Neural cell (in vitro differentiated cells): Measurements from ENCODE around the gene IQCK. TPM values are rescaled to one million over a fixed set of nuclear protein-coding genes. Genes with fewer than 3 reads are reported as not detected.

Source experiments
- H2AFZ ChIP-seq: fragments of 200-600, 300-800 bp; sonication (generic), shearing (Covaris generic); 2 replicates; pipeline ENCODE4 v1.6.0; 2014; ENCODE audit warnings: low read depth, mild to moderate bottlenecking, antibody characterized with exemption, low read length, moderate library complexity
- H3F3A ChIP-seq: fragments of 200-600 bp; shearing (Covaris generic); 2 replicates; pipeline ENCODE4 v1.6.1; 2016; ENCODE audit warnings: mild to moderate bottlenecking, moderate library complexity, mixed read lengths, antibody characterized with exemption, low read length; ENCODE audit not compliant: insufficient read depth, poor library complexity, severe bottlenecking
- H3K27ac ChIP-seq: fragments of 200-600, 300-800 bp; sonication (generic), shearing (Covaris generic); 2 replicates; pipeline ENCODE4 v1.5.1; 2014; ENCODE audit warnings: mild to moderate bottlenecking, low read length, moderate library complexity
- H3K27me3 ChIP-seq: fragments of 300-800, 200-600 bp; sonication (generic), shearing (Covaris generic); 2 replicates; pipeline ENCODE4 v1.6.0; 2014; ENCODE audit warnings: mild to moderate bottlenecking, low read depth, low read length, moderate library complexity; ENCODE audit not compliant: insufficient read depth
- H3K36me3 ChIP-seq: fragments of 300-800, 200-600 bp; sonication (generic), shearing (Covaris generic); 2 replicates; pipeline ENCODE4 v1.5.1; 2014; ENCODE audit warnings: mild to moderate bottlenecking, antibody characterized with exemption, low read length, moderate library complexity; ENCODE audit not compliant: insufficient read depth
- H3K4me2 ChIP-seq: fragments of 300-800, 200-600 bp; sonication (generic), shearing (Covaris generic); 2 replicates; pipeline ENCODE4 v1.6.0; 2014; ENCODE audit warnings: mild to moderate bottlenecking, low read length
- H3K4me3 ChIP-seq: fragments of 300-800, 200-600 bp; sonication (generic), shearing (Covaris generic); 2 replicates; pipeline ENCODE4 v1.5.1; 2014; ENCODE audit warnings: mild to moderate bottlenecking, low read length, moderate library complexity
- H3K79me2 ChIP-seq: fragments of 200-600 bp; shearing (Covaris generic); replicated peaks from 2 replicates; pipeline ENCODE4 v1.6.0; 2014; ENCODE audit warnings: mild to moderate bottlenecking, low read length, moderate library complexity; ENCODE audit not compliant: insufficient read depth
- H3K9ac ChIP-seq: fragments of 300-800, 200-600 bp; sonication (generic), shearing (Covaris generic); 2 replicates; pipeline ENCODE4 v1.6.1; 2016; ENCODE audit warnings: mild to moderate bottlenecking, low read length, mixed read lengths
- H3K9me2 ChIP-seq: fragments of 200-600 bp; shearing (Covaris generic); 2 replicates; pipeline ENCODE4 v1.6.1; 2016; ENCODE audit warnings: mild to moderate bottlenecking, low read length, mixed read lengths; ENCODE audit not compliant: insufficient read depth
- H3K9me3 ChIP-seq: fragments of 200-600, 300-800 bp; sonication (generic), shearing (Covaris generic); 2 replicates; pipeline ENCODE4 v1.6.1; 2016; ENCODE audit warnings: mild to moderate bottlenecking, mixed run types, low read length, moderate library complexity, mixed read lengths
- H4K20me1 ChIP-seq: fragments of 200-600 bp; shearing (Covaris generic); 2 replicates; pipeline ENCODE4 v1.6.1; 2016; ENCODE audit warnings: mild to moderate bottlenecking, mixed run types; ENCODE audit not compliant: insufficient read depth
- CTCF ChIP-seq: fragments of 450-650 bp; IDR thresholded peaks from 2 replicates; pipeline ENCODE4 v1.5.1; 2014; ENCODE audit warnings: antibody characterized with exemption, mild to moderate bottlenecking, moderate library complexity; ENCODE audit not compliant: poor library complexity, severe bottlenecking
- EP300 ChIP-seq: fragments of 450-650 bp; conservative IDR thresholded peaks from 2 replicates; pipeline ENCODE4 v1.6.1; 2014; ENCODE audit warnings: antibody characterized with exemption, mild to moderate bottlenecking, moderate library complexity; ENCODE audit not compliant: poor library complexity, severe bottlenecking
- EZH2 ChIP-seq: fragments of 200-600, 300-800 bp; shearing (Covaris generic), sonication (generic); IDR thresholded peaks from 2 replicates; pipeline ENCODE4 v1.6.1; 2014; ENCODE audit warnings: antibody characterized with exemption, low read length, borderline replicate concordance, mild to moderate bottlenecking; ENCODE audit not compliant: insufficient read depth, poor library complexity, severe bottlenecking
- MXI1 ChIP-seq: fragments of 450-650 bp; conservative IDR thresholded peaks from 2 replicates; pipeline ENCODE4 v1.6.1; 2014; ENCODE audit warnings: antibody characterized with exemption, mild to moderate bottlenecking; ENCODE audit not compliant: poor library complexity, severe bottlenecking
- POLR2AphosphoS5 ChIP-seq: IDR thresholded peaks from 2 replicates; pipeline ENCODE4 v1.6.1; 2012
- RAD21 ChIP-seq: fragments of 450-650 bp; conservative IDR thresholded peaks from 2 replicates; pipeline ENCODE4 v1.6.1; 2014; ENCODE audit warnings: antibody characterized with exemption, mild to moderate bottlenecking, moderate library complexity
- REST ChIP-seq: IDR thresholded peaks from 2 replicates; pipeline ENCODE4 v1.6.1; 2012; ENCODE audit warnings: borderline replicate concordance
- SMC3 ChIP-seq: fragments of 450-650 bp; conservative IDR thresholded peaks from 2 replicates; pipeline ENCODE4 v1.6.1; 2014; ENCODE audit warnings: antibody characterized with exemption, mild to moderate bottlenecking, moderate library complexity; ENCODE audit not compliant: poor library complexity
- TAF1 ChIP-seq: IDR thresholded peaks from 2 replicates; pipeline ENCODE4 v1.6.1; 2012; ENCODE audit warnings: low read depth
- polyA plus RNA-seq: library from polyadenylated mRNA; depleted of rRNA; stranded (reverse); fragments of >200 nt; gene quantifications from 2 replicates; pipeline ENCODE4 v1.2.3, GENCODE V29; 2014

The IQCK gene
- polyA plus RNA-seq, 1 donor from 2014 or later: 10.2 TPM

GRCh38 chr16:19875900-19876299 is 157.8 kb downstream of the IQCK start:
- no peaks in the 10 kb centered on the region for H3K9me3 ChIP-seq
- H3K79me2 ChIP-seq: peaks cover 31% of the 10 kb centered on the region
- no peaks in the 10 kb centered on the region for H3K27me3 ChIP-seq
- no peak overlapping the region for H3K4me3 ChIP-seq
- H4K20me1 ChIP-seq: no peaks in the 10 kb centered on the region
- H3K9ac ChIP-seq: no peak overlapping the region
- TF ChIP-seq TAF1: no peak
- no peak for TF ChIP-seq EP300
- TF ChIP-seq MXI1: no peak
- no peak for TF ChIP-seq SMC3
- no peak for TF ChIP-seq CTCF
- no peak for TF ChIP-seq RAD21
- TF ChIP-seq REST: no peak
- no peak for TF ChIP-seq POLR2AphosphoS5
- TF ChIP-seq EZH2: no peak
- H3K36me3 ChIP-seq: peaks cover 5% of the 10 kb centered on the region
- no peak overlapping the region for H2AFZ ChIP-seq
- H3K9me2 ChIP-seq: no peaks in the 10 kb centered on the region
- H3F3A ChIP-seq: no peaks in the 10 kb centered on the region
- H3K4me2 ChIP-seq: no peak overlapping the region
- no peak overlapping the region for H3K27ac ChIP-seq

- H3K79me2 ChIP-seq: peaks cover 38% of the 10 kb centered on the region
Observed at GRCh38 chr16:19876501-19877059, 158.5 kb downstream of the IQCK start.

More at GRCh38 chr16:19876501-19877059, 158.5 kb downstream of the IQCK start:
- Histone ChIP-seq H2AFZ (no peak overlapping the region), H3F3A (no peaks in the 10 kb centered on the region), H3K9me2 (no peaks in the 10 kb centered on the region), H3K27me3 (no peaks in the 10 kb centered on the region), H3K4me3 (no peak overlapping the region), H3K9me3 (no peaks in the 10 kb centered on the region), H3K4me2 (no peak overlapping the region), H3K36me3 (peaks cover 3% of the 10 kb centered on the region), H4K20me1 (no peaks in the 10 kb centered on the region), H3K27ac (no peak overlapping the region), H3K9ac (no peak overlapping the region)
- no peak for TF ChIP-seq TAF1
- no peak for TF ChIP-seq REST
- TF ChIP-seq EP300: no peak
- no peak for TF ChIP-seq MXI1
- no peak for TF ChIP-seq RAD21
- TF ChIP-seq CTCF: no peak
- no peak for TF ChIP-seq EZH2
- TF ChIP-seq SMC3: no peak
- no peak for TF ChIP-seq POLR2AphosphoS5
